Stimulated activated CD8-positive, alpha-beta memory T cell treated with anti-CD3 and anti-CD28 coated beads, Interleukin-4, amount 100 ng/mL, for 1 hour (primary cell): ENCODE results near the gene QPCT.
"Not testable (repeated sequence)": the region's sequence is repeated elsewhere in the genome, so short reads cannot be mapped to it uniquely, and the experiment has no call there.

ENCODE experiments used
- DNase-seq, 2 donors: peaks; one replicate each; pipeline ENCODE4 v3.0.0-alpha.2; 2020; ENCODE audit warnings: low read depth in 2 of 2, low spot score in 1 of 2

QPCT gene

GRCh38 chr2:37389989-37390765 lies 45.7 kb downstream of the QPCT start:
- peak in 1 of 2 donors; percentile 21 for DNase-seq

GRCh38 chr2:37390777-37391176 lies 46.3 kb downstream of the QPCT start:
- no peak for DNase-seq

- no peak for DNase-seq
These were observed 47.3 kb downstream of the QPCT start for GRCh38 chr2:37391711-37392110.

- DNase-seq: no peak
These were observed 48.0 kb downstream of the QPCT start for GRCh38 chr2:37392428-37392827.

DNA sequence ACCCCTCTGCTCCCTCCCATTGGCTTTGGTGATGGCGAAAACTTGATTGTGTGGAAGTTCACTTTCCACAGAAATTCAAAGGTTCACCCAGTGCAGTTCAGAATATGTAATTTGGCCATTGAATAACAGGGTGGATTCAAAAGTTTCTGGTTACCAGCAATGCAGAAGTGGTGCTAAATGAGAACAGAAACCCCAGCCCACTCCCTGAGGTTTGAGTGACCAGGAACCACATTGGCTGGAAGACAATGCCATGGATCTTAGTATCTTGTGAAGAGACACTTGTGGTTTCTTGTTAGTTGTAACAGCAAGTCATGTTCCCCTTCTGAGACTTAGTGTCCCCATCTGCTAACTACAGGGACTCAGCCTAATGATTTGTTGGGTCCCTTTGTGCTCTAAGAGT lies 49.8 kb downstream of the QPCT start:
- DNase-seq: no peak

DNA sequence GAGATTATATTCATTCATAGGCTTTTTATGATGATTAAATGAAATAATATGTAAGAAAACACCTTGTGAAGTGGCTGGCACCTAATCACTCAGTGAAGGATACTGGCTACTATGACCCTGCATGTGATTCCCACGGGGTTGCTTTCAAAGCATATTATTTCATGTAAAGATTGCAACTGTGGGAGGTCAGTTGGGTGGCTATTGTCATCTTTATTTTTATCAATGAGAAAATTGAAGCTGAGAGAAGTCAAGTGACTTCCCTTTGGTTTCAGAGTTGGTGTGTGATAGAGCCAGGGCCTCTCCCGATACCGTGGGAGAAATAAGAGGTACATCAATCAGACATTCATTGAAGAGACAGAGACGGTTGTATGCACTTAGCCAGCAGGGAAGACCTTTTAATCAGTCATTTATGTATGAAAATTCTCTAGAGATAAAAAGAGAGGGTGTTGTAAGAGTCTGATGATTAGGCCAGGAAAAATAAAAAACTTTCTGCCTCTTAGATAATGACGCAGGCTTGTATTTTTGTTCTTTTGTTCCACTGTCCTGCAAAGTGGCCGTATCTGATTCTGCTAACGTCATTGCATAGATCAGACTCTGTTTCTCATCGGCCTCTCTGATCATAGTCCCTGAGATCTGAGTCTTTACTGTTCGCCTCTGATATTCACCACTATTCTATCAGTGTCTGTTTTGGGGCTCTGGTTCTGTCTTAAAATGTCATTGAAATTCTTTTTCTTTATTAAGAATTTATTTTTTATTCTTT lies 50.5 kb downstream of the QPCT start:
- DNase-seq: no peak

DNA sequence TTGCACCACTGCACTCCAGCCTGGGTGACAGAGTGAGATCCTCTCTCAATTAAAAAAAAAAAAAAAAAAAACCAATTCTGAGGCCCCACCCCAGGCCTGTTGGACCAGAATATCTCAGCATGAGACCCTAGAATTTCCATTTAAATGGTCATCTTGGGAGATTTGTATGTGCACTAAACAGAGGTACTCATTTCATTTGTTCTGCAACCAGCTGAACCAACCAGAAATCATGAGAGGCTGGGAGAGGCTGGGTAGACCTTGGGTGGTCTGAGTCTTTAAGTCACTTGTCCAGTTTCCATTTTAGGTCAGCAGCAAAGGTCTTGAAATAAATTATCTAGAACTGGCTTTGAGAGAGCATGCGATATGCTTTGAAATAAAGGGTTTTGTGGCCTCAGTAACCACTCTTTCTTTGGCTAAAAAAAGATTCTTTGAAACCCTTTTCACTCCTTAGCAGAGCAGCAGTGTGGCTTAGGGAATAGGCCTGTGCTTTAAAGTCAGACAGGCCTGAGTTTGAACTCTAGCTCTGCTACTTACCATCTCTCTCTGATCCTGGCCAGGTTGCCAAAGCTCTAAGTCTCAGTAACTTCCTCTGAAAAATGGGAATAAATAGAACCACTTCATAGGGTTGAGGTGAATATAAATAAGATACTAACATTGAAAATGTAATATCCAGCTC lies 52.6 kb downstream of the QPCT start:
- DNase-seq: no peak

GRCh38 chr2:37398990-37399389 lies 54.6 kb downstream of the QPCT start:
- DNase-seq: no peak

DNA sequence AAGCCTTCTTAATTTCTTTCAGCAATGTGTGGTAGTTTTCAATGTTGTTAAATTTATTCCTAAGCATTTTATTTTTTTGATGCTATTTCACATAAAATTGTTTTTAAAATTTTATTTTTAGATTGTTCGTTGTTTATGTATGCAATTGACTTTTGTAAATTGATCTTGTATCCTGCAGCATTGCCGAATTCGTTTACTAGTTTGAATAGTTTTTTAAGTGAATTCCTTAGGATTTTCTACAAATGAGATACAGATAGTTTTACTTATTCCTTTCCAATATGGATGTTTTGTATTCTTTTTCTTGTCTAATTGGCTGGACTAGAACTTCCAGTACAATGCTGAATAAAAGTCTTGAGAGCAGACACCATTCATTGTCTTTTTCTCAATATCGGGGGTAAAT lies 55.6 kb downstream of the QPCT start:
- DNase-seq: no peak

GRCh38 chr2:37402636-37403035 lies 58.2 kb downstream of the QPCT start:
- DNase-seq: no peak

DNA sequence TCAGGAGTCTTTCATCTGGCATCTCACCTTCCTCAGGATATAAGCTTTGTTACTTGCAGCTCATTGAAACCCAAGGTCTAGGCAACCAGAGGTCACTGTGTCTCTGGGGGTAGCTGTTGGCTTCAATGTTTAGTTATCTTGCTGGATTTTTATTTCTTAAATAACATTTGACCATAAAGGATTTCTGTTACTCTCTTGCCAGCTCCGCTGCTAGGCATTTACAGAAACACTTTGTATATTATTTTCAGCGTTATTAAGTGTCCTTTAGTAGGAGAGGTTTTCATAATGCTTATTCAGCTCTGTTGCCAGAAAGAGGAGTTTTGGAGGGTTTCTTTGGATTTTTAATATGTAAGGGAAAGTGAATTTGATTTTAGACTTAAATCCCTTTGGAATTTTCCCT lies 61.4 kb downstream of the QPCT start:
- DNase-seq: no peak

DNA sequence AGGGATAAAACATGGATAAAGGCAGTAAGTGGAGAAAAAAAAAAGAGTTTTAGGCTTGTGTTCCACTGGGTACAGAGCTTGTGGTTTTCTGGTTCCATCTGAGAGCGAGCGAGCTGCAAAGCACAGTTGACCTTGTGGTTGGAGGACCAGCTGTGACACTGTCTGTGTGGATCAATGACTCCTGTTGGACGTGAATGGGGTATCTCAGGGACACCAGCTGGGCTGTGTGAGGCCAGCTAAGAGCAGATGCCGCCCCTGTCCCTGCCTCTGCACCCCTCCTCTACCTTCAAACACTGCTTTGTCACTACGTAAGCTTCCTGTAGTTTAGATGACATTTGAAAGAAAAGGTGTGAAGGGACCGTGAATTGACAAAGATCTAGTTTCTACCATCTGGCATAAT lies 67.8 kb downstream of the QPCT start:
- DNase-seq: no peak

- not testable (repeated sequence) for DNase-seq
These were observed 69.6 kb downstream of the QPCT start for GRCh38 chr2:37413911-37414469.

DNA sequence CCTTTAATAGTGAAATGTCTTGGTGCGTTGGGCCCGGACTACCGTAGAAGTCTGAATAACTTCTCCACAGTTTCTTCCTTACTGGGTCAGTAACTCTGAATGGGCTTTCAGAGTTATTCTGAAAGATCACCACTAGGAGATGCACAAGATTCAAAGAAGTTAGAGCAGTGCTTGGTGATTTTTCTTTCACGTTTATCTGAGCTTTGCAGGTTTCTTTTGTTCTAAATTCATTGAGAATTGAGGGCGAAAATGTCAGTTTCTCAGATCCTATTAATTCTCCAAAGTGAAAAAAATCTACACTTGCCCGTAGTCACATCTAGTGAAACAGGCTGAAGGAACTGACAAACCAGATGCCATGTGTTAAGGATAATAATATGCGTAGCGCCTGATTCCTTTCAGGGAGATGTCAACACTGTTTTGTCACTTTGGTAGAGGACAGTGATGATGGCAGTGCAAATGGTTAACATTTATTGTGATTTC lies 70.1 kb downstream of the QPCT start:
- DNase-seq: no peak

GRCh38 chr2:37415128-37415820 lies 70.8 kb downstream of the QPCT start:
- DNase-seq: no peak

DNA sequence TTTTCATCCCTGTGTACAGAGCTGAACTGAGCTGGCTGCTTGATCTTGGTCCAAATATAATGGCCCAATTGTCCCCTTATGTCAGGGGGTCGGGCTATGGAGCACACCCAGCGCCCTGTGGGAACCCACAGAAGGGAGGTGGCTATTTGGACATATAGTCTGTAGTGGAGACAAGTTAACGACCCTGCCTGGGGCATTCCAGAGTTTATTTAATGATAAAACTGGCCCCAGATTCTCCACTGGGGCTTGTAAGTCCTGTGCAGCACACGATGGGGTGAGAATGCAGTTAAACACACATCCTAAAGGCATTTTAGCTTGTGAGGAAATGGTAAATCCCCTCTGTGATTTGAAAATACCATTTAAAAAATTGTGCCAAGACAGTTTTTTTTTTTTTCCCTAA lies 72.9 kb downstream of the QPCT start:
- DNase-seq: no peak

GRCh38 chr2:37418956-37419355 lies 74.5 kb downstream of the QPCT start:
- DNase-seq: no peak

- DNase-seq: no peak
These were observed 77.3 kb downstream of the QPCT start for GRCh38 chr2:37421686-37422085.

- no peak for DNase-seq
These were observed 78.4 kb downstream of the QPCT start for GRCh38 chr2:37422816-37423215.
